Central memory CD4-positive, alpha-beta T cell (primary cell): Measurements from ENCODE around the gene USP25.

Source experiments
- DNase-seq: peaks from one replicate; pipeline ENCODE4 v3.0.0; 2022
- total RNA-seq, 3 experiments: gene quantifications; one replicate each; lab custom pipeline; 2026; lab: John Stamatoyannopoulos, UW

Gene USP25
- 82.4 to 231 (median 144) reads per million in 3 experiments for total RNA-seq

DNA sequence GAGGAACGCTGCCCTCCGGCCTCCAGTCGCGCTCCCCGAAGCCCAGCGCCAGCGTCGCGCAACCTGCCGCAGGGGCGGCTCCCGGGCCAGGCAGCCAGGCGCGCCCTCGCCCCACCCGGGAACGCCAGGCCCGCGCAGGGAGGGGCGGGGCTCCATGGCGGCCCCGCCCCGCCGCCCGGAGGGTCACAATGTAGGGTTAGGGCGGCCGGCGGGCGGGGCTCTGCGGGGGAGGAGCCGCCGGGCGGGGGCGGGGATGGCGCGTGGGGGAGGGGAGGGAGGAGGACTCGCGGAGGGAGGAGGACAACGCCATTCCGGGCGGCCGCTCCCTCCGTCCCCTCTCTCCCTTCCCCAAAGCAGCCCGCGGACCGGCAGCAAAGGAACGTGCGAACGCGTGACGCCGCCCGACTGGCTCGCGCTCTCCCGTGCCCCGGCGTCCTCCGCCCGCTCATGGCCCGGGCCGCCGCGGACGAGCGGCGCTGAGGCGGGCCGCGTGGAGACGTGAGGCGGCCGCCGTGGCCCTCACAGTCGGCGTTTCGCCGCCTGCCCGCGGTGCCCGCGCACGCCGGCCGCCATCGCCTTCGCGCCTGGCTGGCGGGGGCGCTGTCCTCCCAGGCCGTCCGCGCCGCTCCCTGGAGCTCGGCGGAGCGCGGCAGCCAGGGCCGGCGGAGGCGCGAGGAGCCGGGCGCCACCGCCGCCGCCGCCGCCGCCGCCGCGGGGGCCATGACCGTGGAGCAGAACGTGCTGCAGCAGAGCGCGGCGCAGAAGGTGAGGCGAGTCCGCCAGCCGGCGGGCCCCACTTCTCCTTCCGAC lies at the start of gene USP25:
Gene USP25 (plus strand): TSS at position 309 of the 810 bp plus-strand sequence. CDS start 412 bp downstream, at position 721.
- DNase-seq, result peak; percentile 82

GRCh38 chr21:15682186-15682895 lies 47.4 kb upstream of the USP25 start:
- no peak for DNase-seq

GRCh38 chr21:15682977-15683376 lies 46.8 kb upstream of the USP25 start:
- DNase-seq, result no peak

- DNase-seq, result no peak
These were observed 43.3 kb upstream of the USP25 start for GRCh38 chr21:15686506-15686905.

DNA sequence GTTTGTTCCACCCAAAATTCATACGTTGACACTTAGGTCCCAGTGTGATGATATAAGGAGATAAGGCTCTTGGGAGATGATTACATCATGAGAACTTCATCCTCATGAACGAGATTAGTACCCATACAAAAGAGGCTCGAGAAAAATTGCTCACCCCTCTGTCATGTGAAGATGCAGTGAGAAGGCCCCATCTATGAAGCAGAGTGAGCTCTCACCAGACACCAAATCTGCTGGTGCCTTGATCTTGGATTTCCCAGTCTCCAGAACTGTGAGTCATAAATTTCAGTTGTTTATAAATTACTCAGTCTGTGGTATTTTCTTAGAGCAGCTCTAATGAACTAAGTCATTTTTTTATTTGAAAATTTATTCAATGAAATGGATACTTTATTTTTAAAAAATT lies 42.6 kb upstream of the USP25 start:
- DNase-seq, result no peak

GRCh38 chr21:15688016-15688415 lies 41.8 kb upstream of the USP25 start:
- no peak for DNase-seq

- DNase-seq, result no peak
These were observed 41.0 kb upstream of the USP25 start for GRCh38 chr21:15688809-15689208.

GRCh38 chr21:15692711-15693110 lies 37.1 kb upstream of the USP25 start:
- no peak for DNase-seq

DNA sequence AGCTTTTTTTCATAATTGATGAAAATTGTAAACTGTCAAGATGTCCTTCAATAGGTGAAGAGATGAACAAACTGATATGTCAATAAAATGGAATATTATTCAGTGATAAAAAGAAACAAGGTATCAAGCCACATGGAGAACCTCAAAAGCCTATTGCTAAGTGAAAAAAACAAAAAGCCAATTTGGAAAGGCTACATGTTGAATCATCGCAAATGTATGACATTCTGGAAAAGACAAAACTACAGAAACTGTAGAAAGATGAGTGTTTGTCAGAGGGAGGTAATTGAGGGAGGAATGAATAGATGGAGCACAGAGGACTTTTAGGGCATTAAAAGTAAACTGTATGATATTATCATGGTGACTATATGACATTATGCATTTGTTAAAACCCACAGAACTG lies 34.5 kb upstream of the USP25 start:
- DNase-seq, result no peak

DNA sequence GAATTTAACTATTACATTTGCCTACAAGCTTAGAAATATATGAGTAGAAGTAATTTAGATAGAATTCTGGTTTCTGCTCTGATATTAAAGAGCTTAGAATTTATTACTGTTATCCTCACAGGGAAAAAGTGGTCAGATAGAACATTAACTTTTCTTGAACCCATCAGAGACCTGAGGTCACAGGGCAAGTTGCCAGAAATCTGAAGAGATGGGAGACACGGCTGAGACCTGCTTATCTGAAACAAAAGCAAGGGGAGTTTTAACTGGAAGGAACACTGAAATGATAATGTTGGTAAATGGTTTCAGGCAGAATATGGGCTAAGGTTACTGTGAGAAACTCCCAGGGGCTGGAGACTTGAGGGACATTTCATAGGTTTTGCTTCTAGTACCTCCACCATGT lies 28.0 kb upstream of the USP25 start:
- no peak for DNase-seq

- no peak for DNase-seq
These were observed 25.9 kb upstream of the USP25 start for GRCh38 chr21:15703932-15704331.

DNA sequence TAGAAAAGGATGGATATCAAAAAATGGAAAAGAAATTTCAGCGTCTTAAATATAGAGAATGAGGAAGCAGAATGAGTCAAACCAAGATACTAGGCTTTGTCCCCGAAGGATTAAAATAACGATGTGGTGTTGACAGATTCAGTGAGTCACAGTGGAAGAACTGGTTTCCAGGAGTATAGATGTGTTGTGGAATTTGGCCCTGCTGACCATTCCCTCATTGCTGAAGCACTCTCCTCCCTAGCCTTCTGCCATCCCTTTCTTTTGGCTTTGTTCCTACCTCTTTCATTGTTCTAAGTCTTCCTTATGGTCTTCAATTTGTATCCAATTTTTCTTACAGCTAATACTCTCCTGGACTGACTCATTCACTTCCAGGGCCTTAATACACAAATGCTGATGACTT lies 23.1 kb upstream of the USP25 start:
- DNase-seq, result no peak

- no peak for DNase-seq
These were observed 16.4 kb upstream of the USP25 start for GRCh38 chr21:15713412-15713811.

- DNase-seq, result no peak
These were observed 11.1 kb upstream of the USP25 start for GRCh38 chr21:15718711-15719110.

- DNase-seq, result no peak
These were observed 9.8 kb upstream of the USP25 start for GRCh38 chr21:15719976-15720375.

DNA sequence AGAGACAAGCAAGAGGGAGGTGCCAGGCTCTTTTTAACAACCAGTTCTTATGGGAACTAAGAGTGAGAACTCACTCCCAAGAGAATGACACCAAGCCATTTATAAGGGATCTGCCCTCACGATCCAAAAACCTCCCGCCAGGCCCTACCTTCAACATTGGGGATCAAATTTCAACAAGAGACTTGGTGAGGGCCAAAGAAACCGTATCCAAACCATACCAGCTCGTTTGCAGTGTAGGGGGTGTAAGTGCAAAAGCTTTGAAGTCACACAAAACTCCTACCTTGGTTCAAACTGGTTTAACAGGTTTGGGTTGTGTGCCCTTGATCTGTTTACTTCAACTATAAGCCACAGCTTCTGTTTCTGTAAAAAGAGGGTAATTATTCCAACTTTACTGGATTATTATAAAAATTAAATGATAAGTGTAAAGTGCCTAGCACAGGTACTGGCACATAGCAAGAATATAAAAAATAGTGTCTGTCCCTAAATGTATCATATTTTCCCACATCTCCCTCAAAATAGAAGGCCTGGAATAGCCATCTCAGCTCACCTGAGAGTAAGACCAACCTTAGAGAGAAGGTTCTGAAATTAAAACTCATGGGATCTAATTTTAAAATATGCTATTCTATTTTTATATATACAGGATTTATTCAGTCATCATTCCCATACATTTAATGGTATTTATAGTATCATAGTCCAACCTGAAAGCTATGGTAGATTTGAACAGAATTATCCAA lies 7.0 kb upstream of the USP25 start:
- DNase-seq, result no peak

DNA sequence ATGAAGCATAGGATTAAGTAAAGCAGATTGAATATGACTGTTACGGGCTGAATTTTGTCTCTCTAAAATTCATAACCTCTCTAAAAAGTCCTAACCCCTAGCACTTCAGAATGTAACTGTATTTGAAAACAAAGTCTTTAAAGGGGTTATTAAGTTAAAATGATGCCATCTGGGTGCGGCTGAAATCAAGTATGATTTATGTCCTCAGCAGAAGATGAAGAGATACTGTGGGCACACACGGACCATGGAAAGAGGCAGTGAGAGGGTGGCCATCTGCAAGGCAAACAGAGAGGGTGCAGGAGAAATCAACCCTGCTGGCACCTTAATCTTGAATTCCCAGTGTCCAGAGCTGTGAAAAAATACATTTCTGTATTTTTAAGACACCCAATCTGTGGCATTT lies 3.8 kb upstream of the USP25 start:
- DNase-seq, result no peak

- no peak for DNase-seq
These were observed 1.7 kb upstream of the USP25 start for GRCh38 chr21:15728046-15728445.

DNA sequence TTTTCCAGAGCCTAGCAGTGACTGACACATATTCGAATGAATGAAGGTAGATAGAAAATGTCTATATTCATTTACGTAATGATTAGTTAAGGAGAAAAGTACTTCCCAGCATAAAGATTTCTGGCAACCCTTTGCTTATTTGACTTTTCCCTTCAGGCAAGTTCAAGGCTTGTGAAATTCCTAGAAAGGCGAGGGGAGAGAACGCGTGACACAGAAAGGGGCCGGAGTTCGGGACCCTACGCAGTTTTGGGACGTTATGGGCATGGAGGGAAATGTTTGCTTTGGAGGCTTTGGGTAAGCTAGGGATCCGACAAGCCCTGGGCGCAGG lies 472 bp upstream of the USP25 start:
- no peak for DNase-seq

- no peak for DNase-seq
These were observed 881 bp downstream of the USP25 start for GRCh38 chr21:15730484-15731242.

DNA sequence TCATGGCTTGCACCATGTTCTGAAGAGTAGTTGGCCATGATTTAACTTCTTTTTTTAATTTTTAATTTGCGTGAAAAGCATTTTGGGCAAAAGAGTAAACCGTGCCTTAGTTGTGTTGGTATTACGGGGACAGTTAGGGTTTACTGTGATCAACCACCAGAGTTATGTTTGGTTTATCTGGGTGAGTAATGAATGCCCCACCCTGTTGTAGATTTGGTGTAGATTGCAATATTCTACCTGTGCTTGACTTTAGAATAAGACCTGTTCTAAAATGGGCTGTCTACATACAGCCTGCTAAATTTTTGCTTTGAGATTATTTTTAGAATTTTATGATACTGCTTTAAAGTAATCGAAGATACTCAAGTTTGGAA lies 1.4 kb downstream of the USP25 start:
- peak; percentile 24 for DNase-seq

GRCh38 chr21:15732290-15732995 lies 2.7 kb downstream of the USP25 start:
- DNase-seq, result peak; percentile 73
